NB4 (cell line): ENCODE measurements around the gene DSP.
A peak's percentile ranks its signal among the peaks of the same experiment; 100 is the strongest.

Experiments
- DNase-seq: peaks from one replicate; pipeline ENCODE4 v3.0.0; 2010; ENCODE audit warnings: low read depth
- H3K4me3 ChIP-seq: one replicate; pipeline ENCODE4 v1.5.1; 2011; ENCODE audit warnings: mild to moderate bottlenecking, low read depth, low read length, moderate library complexity
- MYC ChIP-seq: IDR thresholded peaks from 2 replicates; pipeline ENCODE4 v1.6.1; 2011; ENCODE audit warnings: low read depth, low read length
- POLR2A ChIP-seq: IDR thresholded peaks from 2 replicates; pipeline ENCODE4 v1.6.1; 2011; ENCODE audit warnings: mild to moderate bottlenecking; ENCODE audit not compliant: insufficient read length; ENCODE audit errors: extremely low read depth
- TF ChIP-seq, protein P1 (sequence below): IDR thresholded peaks from 2 replicates; pipeline ENCODE4 v1.6.1; 2011; ENCODE audit warnings: low read depth, low read length
- TF ChIP-seq, protein P2 (sequence below): IDR thresholded peaks from one replicate; pipeline ENCODE4 v1.5.1; 2012; ENCODE audit warnings: low read depth, low read length

DSP gene, protein sequence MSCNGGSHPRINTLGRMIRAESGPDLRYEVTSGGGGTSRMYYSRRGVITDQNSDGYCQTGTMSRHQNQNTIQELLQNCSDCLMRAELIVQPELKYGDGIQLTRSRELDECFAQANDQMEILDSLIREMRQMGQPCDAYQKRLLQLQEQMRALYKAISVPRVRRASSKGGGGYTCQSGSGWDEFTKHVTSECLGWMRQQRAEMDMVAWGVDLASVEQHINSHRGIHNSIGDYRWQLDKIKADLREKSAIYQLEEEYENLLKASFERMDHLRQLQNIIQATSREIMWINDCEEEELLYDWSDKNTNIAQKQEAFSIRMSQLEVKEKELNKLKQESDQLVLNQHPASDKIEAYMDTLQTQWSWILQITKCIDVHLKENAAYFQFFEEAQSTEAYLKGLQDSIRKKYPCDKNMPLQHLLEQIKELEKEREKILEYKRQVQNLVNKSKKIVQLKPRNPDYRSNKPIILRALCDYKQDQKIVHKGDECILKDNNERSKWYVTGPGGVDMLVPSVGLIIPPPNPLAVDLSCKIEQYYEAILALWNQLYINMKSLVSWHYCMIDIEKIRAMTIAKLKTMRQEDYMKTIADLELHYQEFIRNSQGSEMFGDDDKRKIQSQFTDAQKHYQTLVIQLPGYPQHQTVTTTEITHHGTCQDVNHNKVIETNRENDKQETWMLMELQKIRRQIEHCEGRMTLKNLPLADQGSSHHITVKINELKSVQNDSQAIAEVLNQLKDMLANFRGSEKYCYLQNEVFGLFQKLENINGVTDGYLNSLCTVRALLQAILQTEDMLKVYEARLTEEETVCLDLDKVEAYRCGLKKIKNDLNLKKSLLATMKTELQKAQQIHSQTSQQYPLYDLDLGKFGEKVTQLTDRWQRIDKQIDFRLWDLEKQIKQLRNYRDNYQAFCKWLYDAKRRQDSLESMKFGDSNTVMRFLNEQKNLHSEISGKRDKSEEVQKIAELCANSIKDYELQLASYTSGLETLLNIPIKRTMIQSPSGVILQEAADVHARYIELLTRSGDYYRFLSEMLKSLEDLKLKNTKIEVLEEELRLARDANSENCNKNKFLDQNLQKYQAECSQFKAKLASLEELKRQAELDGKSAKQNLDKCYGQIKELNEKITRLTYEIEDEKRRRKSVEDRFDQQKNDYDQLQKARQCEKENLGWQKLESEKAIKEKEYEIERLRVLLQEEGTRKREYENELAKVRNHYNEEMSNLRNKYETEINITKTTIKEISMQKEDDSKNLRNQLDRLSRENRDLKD (N-terminal part only)

DNA sequence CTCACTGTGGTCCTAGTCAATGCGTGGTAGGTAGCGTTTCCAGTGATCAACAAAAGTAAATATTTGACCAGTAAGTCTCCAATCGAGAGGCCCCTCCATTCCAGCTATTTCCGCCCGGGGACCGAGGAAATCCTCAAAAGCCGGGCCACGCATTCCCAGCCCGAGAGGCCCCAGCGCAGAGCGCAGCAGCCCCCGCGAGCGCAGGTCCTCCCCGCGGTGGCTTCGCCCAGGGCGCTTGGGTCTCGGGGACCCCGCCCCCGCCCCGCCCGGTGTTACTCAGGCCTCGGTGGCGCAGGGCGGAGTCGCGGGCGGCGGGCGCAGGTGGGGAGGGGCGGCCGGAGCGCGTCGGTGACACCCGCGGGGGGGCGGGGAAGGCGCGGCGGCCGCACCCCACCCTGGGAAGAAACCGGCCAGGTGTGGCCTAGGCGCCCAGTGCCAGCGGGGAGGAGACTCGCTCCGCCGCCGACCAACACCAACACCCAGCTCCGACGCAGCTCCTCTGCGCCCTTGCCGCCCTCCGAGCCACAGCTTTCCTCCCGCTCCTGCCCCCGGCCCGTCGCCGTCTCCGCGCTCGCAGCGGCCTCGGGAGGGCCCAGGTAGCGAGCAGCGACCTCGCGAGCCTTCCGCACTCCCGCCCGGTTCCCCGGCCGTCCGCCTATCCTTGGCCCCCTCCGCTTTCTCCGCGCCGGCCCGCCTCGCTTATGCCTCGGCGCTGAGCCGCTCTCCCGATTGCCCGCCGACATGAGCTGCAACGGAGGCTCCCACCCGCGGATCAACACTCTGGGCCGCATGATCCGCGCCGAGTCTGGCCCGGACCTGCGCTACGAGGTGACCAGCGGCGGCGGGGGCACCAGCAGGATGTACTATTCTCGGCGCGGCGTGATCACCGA lies at the start of gene DSP:
Gene DSP (plus strand): TSS at position 497 of the 890 bp plus-strand sequence. CDS start 245 bp downstream, at position 742.
- peak; percentile 61 for DNase-seq
- H3K4me3 ChIP-seq, result peak within 1 kb of the TSS; percentile 39
- TF ChIP-seq POLR2A (no peak), MYC (no peak)
- TF ChIP-seq, protein P1, sequence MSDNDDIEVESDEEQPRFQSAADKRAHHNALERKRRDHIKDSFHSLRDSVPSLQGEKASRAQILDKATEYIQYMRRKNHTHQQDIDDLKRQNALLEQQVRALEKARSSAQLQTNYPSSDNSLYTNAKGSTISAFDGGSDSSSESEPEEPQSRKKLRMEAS, result no peak
- TF ChIP-seq, protein P2, sequence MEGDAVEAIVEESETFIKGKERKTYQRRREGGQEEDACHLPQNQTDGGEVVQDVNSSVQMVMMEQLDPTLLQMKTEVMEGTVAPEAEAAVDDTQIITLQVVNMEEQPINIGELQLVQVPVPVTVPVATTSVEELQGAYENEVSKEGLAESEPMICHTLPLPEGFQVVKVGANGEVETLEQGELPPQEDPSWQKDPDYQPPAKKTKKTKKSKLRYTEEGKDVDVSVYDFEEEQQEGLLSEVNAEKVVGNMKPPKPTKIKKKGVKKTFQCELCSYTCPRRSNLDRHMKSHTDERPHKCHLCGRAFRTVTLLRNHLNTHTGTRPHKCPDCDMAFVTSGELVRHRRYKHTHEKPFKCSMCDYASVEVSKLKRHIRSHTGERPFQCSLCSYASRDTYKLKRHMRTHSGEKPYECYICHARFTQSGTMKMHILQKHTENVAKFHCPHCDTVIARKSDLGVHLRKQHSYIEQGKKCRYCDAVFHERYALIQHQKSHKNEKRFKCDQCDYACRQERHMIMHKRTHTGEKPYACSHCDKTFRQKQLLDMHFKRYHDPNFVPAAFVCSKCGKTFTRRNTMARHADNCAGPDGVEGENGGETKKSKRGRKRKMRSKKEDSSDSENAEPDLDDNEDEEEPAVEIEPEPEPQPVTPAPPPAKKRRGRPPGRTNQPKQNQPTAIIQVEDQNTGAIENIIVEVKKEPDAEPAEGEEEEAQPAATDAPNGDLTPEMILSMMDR, result no peak

- TF ChIP-seq, protein P1, result no peak
- TF ChIP-seq MYC (no peak), POLR2A (no peak)
- TF ChIP-seq, protein P2, result no peak
- no peak for DNase-seq
- no peak overlapping the region for H3K4me3 ChIP-seq
These were observed 47.6 kb upstream of the DSP start for GRCh38 chr6:7493866-7494265.

- H3K4me3 ChIP-seq, result no peak overlapping the region
- no peak for DNase-seq
- TF ChIP-seq POLR2A (no peak), MYC (no peak)
- TF ChIP-seq, protein P2, result no peak
- TF ChIP-seq, protein P1, result no peak
These were observed 46.8 kb upstream of the DSP start for GRCh38 chr6:7494638-7495037.

DNA sequence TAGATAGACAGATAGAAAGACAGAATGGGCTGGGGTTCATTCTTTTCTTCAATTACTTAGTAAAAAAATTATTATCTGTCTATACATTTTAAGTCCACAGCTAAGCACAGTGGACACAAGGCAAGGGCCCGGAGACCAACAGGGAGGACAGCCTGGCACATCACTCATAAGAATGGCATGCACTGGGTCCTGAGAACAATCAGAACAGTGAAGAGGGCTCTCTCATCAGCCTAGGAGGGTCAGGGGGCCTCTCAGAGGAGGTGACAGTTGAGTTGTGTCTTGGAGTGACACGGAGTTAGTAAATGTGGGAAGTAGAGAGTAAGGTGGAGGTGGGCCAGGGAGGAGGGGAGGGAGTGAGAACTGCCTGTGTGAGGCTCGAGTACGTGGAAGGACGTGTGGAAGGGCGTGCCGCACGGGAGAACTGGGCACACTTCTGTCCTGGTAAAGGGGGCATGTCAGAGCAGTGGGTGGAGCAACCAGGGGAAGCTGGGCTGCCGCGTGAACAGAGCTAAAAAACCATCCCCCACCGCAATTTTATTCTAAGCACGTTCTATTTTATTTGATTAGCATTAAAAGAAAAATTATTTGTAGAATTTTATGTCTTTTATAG lies 45.1 kb upstream of the DSP start:
- no peak overlapping the region for H3K4me3 ChIP-seq
- DNase-seq, result no peak
- TF ChIP-seq, protein P1, result no peak
- TF ChIP-seq, protein P2, result no peak
- TF ChIP-seq MYC (no peak), POLR2A (no peak)
